HT1080 (cell line): Measurements from ENCODE around the gene PCNX2. TPM values are rescaled to one million over a fixed set of nuclear protein-coding genes. Genes with fewer than 3 reads are reported as not detected.
A peak's percentile ranks its signal among the peaks of the same experiment; 100 is the strongest.

ENCODE experiments used
- DNase-seq: peaks from one replicate; pipeline ENCODE4 v3.0.0-alpha.2; 2015; ENCODE audit warnings: low read depth
- total RNA-seq: library from RNA; depleted of rRNA; stranded (reverse); fragments of >200 nt; shearing (Covaris generic); gene quantifications from 2 replicates; pipeline ENCODE4 v1.2.3, GENCODE V29; 2014

Gene PCNX2
- total RNA-seq, 1 experiment from 2014 or later = 10.5 TPM

DNA sequence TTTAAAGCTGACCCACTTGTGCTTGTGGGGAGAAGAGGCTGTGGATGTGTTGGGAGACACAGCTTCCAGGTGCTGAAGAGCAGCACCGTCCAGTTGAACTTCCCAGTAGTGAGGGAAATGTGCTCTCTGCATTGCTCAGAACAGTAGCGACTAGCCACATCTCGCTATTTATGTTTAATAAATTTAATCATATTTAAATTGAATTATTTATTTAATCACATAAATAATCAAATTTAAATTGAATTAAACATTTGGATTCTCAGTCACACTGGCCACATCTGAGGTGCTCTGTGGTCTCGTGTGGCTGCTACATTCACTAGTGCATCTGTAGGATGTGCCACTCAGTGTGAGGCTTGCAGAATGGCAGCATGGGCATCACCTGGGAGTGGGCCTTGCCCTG lies 325.0 kb downstream of the PCNX2 start:
- DNase-seq = no peak

DNA sequence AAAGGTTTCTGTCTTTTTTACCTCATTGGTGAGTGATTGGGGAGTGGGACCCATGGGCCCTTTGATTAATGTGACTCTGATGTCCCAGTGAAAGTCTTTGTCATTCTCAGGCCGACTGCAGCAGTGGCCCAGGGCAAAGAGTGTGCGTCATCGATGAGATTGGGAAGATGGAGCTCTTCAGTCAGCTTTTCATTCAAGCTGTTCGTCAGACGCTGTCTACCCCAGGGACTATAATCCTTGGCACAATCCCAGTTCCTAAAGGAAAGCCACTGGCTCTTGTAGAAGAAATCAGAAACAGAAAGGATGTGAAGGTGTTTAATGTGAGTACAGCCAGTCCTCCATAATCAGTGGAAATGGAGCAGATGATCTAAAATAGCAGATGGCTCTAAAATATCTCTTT lies 325.7 kb downstream of the PCNX2 start:
- no peak for DNase-seq

DNA sequence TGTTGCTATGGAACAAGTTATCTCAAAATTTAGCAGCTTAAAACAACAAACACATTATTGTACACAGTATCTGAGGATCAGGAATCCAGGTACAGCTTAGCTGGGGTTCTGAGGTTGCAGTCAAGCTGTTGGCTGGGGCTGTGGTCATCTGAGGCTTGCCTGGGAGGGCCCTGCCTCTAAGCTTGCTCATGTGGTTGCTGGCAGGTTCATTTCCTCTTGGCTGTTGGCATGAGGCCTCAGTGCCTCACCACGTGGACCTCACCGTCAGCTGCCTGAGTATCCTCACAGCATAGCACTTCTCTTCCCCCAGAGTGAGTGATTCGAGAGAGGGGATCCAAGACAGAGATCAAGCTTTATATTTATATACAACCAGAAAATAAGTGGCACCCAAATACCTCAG lies 326.6 kb downstream of the PCNX2 start:
- peak; percentile 70 for DNase-seq

DNA sequence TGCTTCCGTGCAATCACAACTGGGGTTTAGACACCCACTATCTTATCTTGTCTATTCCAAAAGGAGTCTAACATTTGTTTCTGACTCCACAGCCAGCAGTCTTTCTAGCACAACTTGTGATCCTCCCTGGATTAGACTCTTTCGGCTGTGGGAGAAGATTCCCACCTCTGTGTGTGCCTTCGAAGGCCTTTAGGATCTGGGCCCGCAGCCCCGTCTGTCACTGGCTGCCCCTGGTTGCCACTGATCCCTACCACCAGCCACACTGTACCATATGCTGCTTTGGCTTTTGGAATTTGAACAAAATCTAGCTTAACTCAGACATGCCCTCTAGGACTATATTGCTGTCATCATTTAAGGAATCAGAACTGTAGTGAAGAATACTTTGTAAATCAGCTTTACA lies 327.1 kb downstream of the PCNX2 start:
- no peak for DNase-seq

GRCh38 chr1:232966663-232967062 lies 328.9 kb downstream of the PCNX2 start:
- DNase-seq = no peak

DNA sequence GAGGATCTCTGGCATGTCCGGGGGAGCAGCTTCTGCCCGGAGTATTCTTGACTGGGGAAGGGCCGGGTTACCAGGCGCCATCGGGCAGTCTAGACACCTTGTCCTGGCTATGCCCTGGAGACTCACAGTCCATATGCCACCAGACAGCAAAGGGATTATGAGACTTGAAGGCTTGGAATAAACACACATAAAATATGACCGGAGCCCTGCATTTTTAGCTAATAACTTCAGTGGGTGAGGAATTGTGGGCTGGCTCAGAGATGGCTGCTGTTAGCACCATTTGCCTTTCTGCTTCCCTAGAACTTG lies 329.7 kb downstream of the PCNX2 start:
- DNase-seq = no peak

DNA sequence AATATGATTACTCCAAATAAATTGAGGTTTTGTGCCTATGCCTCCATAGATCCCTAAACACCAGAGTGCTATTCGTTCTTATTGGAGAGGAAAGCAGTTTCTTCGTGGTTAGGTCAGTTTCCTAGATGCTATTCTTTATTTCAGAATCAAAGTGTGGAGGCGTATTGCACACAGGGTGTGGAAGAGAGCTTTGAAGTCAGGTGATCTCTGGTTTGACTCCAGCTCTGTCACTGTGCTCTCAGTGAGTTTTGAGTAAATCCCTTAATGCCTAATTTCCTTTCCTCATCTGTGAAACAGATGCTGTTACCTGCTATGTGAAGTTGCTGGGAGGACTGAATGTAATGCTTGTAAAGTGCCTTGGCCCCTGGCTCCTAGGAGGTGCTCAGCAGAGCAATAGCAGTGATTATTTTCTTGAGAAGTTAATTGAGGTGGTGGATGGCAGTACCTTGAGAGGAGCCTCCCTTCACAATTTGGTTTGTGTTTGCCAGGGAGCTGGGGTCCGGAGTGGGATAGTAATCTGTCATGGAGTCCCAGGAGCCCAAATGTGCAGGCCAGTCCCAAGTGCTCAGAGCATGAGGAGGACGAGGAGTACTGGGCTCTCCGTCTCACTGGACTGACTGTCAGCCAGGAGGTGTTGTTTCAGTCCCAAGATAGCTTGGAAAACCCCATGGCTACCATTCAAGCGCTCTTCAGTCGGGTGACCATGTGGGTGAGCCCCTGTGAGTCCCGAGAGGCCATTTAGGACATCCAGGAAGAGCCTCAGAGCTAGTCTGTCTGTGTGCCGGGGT lies 330.2 kb downstream of the PCNX2 start:
- DNase-seq = no peak

GRCh38 chr1:232964601-232965000 lies 330.9 kb downstream of the PCNX2 start:
- no peak for DNase-seq

DNA sequence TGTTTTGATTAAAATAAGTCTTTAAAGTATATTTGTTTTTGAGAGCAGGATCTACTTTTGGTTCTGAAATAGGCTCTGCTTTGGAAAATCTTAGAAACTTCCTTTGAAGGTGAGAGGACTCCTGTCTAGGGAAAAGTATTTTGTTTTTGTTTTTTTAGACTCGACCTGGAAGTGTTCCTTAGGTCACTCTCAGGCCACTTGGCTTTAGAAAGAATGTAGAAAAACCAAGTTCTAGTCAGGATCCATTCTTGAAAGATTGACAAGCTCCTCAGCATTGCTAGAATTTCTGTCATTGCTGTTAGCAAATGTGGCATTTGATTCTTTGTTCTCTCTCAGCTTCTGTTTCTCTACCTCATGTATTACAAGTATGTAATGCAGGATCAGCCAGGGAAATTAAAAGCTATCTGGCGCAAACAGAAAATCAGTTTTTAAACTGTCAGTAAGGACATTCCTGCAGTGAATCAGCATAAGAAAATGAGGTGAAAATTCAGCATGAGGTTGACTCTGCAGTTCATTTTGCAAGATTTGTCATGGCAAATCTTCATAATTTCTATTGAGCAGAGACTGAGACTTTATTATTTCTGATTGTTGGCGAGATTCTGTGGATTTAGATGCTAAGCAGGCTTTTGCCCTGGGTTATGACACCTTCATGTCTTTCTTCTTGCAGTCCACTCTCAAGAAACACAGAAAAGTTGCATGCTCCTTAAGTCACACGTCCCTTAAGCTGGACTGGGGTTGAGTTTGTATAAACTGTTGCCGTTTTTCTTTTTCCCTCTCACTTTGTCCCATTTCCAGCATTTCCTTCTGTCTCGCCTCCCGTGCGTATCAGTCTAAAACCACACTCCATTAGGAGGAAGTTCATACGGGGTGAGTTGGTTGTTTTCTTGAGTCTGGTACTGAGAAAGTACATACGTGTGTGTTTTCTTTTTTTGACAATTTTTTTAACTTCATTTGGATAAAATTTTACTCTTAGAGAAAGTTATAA lies 332.5 kb downstream of the PCNX2 start:
- DNase-seq = no peak

DNA sequence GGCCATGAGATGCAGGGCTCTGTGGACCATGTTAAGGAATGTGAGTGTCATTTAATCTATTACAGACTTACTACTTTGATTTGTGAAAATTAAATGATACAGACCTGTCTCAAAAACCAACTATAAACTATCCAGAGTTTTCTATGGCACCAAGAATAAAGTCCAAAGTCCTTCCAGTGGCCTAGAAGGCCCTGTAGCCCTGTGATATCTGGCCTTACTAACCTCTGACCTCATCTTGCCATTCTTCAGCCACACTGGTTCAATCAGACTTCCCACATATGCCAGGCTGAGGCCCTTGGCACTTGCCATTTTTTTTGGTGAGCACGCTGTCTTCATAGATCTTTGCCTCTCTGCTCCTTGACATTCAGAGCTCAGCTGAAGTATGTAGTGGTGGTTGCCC lies 337.5 kb downstream of the PCNX2 start:
- no peak for DNase-seq

DNA sequence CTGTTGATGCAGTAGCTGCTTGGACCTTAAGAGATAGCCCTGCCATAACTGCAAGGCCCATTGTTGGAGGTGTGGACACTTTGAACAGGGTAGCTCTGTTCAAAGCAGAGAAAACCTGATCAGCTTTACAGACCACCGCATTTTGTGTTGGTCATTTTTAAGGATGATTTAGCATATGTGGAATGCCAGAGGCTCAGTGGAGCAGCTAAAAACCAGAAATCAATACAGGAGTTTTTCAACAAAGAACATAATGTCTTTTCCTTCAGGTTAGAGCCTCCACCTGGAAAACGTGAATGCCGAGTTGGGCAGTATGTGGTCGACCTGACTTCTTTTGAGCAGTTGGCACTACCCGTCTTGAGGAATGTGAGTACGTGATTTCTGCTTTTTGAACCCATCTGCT lies 339.4 kb downstream of the PCNX2 start:
- DNase-seq = no peak

GRCh38 chr1:232954594-232955365 lies 340.7 kb downstream of the PCNX2 start:
- DNase-seq = peak; percentile 32

DNA sequence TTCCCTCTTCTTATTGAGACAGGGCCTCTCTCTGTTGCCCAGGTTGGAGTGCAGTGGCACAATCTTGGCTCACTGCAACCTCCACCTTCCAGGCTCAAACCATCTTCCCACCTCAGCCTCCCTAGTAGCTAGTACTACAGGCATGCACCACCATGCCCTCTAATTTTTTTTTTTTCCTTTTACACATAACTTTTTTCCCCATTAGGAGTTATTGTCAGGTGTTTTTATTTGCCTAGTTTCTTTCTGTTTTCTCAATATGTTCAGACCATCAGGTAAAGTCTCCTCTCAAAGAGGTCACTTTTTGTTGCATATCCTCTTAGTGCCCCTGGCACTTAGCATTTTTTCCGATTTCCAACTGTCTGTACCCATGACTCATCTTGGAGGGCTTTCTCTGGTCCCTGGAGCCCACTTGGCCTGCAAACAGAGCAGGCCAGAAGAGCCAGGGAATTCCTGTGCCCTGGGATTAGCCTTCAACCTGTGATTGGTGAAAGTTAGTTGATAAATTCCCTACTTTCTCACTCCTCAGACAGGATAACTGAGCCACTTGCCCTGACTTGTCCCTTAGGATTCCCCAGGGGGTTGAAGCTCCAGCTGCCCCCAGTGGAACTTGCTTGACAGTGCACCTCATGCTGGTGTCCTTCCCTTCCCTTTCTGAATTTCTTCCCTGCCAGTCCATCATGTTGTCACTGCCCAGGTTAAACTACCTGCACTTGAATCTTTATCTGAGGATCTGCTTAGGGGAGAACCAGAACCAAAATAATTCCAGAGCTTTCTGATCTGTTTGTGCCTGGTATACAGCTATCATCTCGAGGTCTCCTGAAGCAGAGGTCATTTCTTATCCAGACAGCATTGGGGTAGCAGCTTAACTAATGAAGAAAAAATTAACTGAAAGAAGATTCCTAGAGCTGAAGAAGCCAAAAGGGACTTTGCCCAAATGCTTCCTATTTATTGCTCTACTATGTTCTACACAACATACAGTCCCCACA lies 342.7 kb downstream of the PCNX2 start:
- peak; percentile 66 for DNase-seq

- DNase-seq = no peak
These were observed 343.9 kb downstream of the PCNX2 start for GRCh38 chr1:232951605-232952004.

DNA sequence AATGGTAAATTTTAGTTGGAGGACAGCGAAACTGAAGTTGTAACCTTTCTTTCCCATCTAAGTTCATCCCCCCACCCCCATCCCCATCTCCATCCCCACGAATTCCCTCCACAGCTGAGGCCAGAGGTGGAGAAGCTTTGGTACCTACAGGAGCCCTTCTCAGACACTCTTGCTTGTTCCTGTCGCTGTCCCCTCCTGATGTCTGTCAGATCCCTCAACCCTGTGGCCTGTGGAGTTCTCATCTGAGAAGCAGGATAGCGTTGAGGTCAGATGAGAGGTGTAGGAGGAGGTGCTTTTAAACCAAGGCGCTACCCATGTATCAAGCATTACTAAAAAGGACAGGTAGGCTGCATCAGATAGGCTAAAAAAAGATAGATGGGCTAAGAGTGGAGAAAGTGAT lies 344.3 kb downstream of the PCNX2 start:
- peak; percentile 11 for DNase-seq

GRCh38 chr1:232950197-232951176 lies 345.0 kb downstream of the PCNX2 start, which contains the start of gene NTPCR:
Gene NTPCR (plus strand): TSS chr1:232950611. CDS start chr1:232950711, 100 bp downstream.
- peak; percentile 89 for DNase-seq

- no peak for DNase-seq
These were observed 345.8 kb downstream of the PCNX2 start for GRCh38 chr1:232949636-232950196.

GRCh38 chr1:232944347-232944746 lies 351.2 kb downstream of the PCNX2 start:
- DNase-seq = peak; percentile 20
